B cell (primary cell): ENCODE results near the gene CAMTA1. TPM values are rescaled to one million over a fixed set of nuclear protein-coding genes. Genes with fewer than 3 reads are reported as not detected.

Source experiments
- ATAC-seq: fragments of 200-7000 bp; cut with Tn5 transposase; one replicate; pipeline ENCODE4 v1.10.0; 2021; ENCODE audit warnings: low read depth, mild to moderate bottlenecking, moderate number of reproducible peaks, moderate library complexity
- CTCF ChIA-PET: fragments of 350-600 bp; sonication (Branson Sonifier 250); formaldehyde crosslinking; loops from one replicate; lab custom pipeline; 2021; ENCODE audit warnings: antibody characterized with exemption, inconsistent platforms; lab: Charles Lee
- POLR2A ChIA-PET: fragments of 350-600 bp; sonication (Branson Sonifier 250); formaldehyde crosslinking; loops from one replicate; lab custom pipeline; 2021; ENCODE audit warnings: antibody characterized with exemption; lab: Charles Lee
- DNase-seq: peaks from one replicate; pipeline ENCODE4 v3.0.0; 2013
- H2AFZ ChIP-seq: 2 replicates; pipeline ENCODE4 v1.6.1; 2012; ENCODE audit warnings: mild to moderate bottlenecking, low read depth, low read length; ENCODE audit not compliant: insufficient read depth, poor library complexity, severe bottlenecking
- H3K27ac ChIP-seq, 2 donors: 1 replicate in 1 of 2; 2 replicates in 1 of 2; pipeline ENCODE4 v1.5.1; 2012 to 2013; ENCODE audit warnings: low read length in 2 of 2, mild to moderate bottlenecking in 2 of 2, moderate library complexity in 1 of 2
- H3K27me3 ChIP-seq, 4 experiments: fragments of 200-600 bp in 1 of 4; sonication (generic) in 1 of 4; replicated peaks in 1 of 4; 1 replicate in 2 of 4; 2 replicates in 2 of 4; pipeline versions ENCODE4 v1.6.1 to v1.7.0; 2013 to 2016; ENCODE audit warnings: low read length in 3 of 4, mild to moderate bottlenecking in 2 of 4, mixed read lengths in 1 of 4, moderate library complexity in 1 of 4; ENCODE audit not compliant: insufficient read depth in 4 of 4, control insufficient read depth in 3 of 4; ENCODE audit errors: control extremely low read depth in 1 of 4
- H3K36me3 ChIP-seq, 2 experiments: replicated peaks in 1 of 2; 1 replicate in 1 of 2; 2 replicates in 1 of 2; pipeline versions ENCODE4 v1.6.1 to v1.7.1; 2013; ENCODE audit warnings: low read length in 1 of 2; ENCODE audit not compliant: insufficient read depth in 2 of 2, control insufficient read depth in 1 of 2; ENCODE audit errors: control extremely low read depth in 1 of 2, extremely low read depth in 1 of 2
- H3K4me1 ChIP-seq, 2 donors: fragments of 200-600 bp in 1 of 2; sonication (generic) in 1 of 2; 1 replicate in 1 of 2; 2 replicates in 1 of 2; pipeline versions ENCODE4 v1.5.1 to v1.6.1; 2013 to 2017; ENCODE audit warnings: low read length in 2 of 2; ENCODE audit not compliant: control insufficient read depth in 2 of 2, insufficient read depth in 2 of 2
- H3K4me2 ChIP-seq: replicated peaks from 2 replicates; pipeline ENCODE3; 2012; ENCODE audit warnings: mild to moderate bottlenecking, low read depth, low read length; ENCODE audit not compliant: poor library complexity, severe bottlenecking
- H3K4me3 ChIP-seq, 5 experiments: fragments of 200-600 bp in 1 of 5; sonication (generic) in 1 of 5; 1 replicate in 3 of 5; 2 replicates in 2 of 5; pipeline versions ENCODE4 v1.5.1 to v1.7.0; 2011 to 2016; ENCODE audit warnings: low read length in 4 of 5, mild to moderate bottlenecking in 4 of 5, low read depth in 2 of 5, control low read depth in 1 of 5, moderate library complexity in 1 of 5; ENCODE audit not compliant: insufficient read depth in 1 of 5; ENCODE audit errors: control extremely low read depth in 1 of 5, extremely low read depth in 1 of 5
- H3K79me2 ChIP-seq: fragments of 200-600 bp; sonication (generic); one replicate; pipeline ENCODE4 v1.6.0; 2016; ENCODE audit warnings: low read length; ENCODE audit not compliant: control insufficient read depth, insufficient read depth
- H3K9ac ChIP-seq: fragments of 200-600 bp; sonication (generic); 2 replicates; pipeline ENCODE4 v1.6.1; 2017; ENCODE audit warnings: mild to moderate bottlenecking, low read length, moderate library complexity
- H3K9me3 ChIP-seq, 3 donors: one replicate each; pipeline versions ENCODE4 v1.6.1 to v1.7.1; 2013; ENCODE audit warnings: low read length in 2 of 3; ENCODE audit not compliant: control insufficient read depth in 2 of 3, insufficient read depth in 1 of 3; ENCODE audit errors: control extremely low read depth in 1 of 3
- H4K20me1 ChIP-seq: 2 replicates; pipeline ENCODE4 v1.6.0; 2012; ENCODE audit warnings: mild to moderate bottlenecking, low read length; ENCODE audit not compliant: insufficient read depth, control insufficient read depth, poor library complexity, severe bottlenecking
- H3K27ac Mint-ChIP-seq: one replicate; pipeline ENCODE4 v1.8.0; 2021; ENCODE audit warnings: mixed read lengths
- H3K27me3 Mint-ChIP-seq: one replicate; pipeline ENCODE4 v1.8.0; 2021; ENCODE audit warnings: mixed read lengths
- H3K4me1 Mint-ChIP-seq: one replicate; pipeline ENCODE4 v1.8.0; 2021; ENCODE audit warnings: mixed read lengths
- H3K4me3 Mint-ChIP-seq: one replicate; pipeline ENCODE4 v1.8.0; 2021; ENCODE audit warnings: mixed read lengths
- H3K9me3 Mint-ChIP-seq: one replicate; pipeline ENCODE4 v1.8.0; 2022; ENCODE audit warnings: mixed read lengths; ENCODE audit not compliant: insufficient read depth
- EZH2 ChIP-seq: IDR thresholded peaks from 2 replicates; pipeline ENCODE4 v1.6.1; 2012; ENCODE audit warnings: borderline replicate concordance, low read depth, mild to moderate bottlenecking, moderate library complexity, low read length; ENCODE audit not compliant: insufficient read depth, poor library complexity, severe bottlenecking
- WGBS: methylation state at CpG from one replicate; pipeline ENCODE4 v1.1.5; 2013; ENCODE audit warnings: missing lambda C conversion rate; ENCODE audit not compliant: insufficient coverage; 5-methylcytosine and 5-hydroxymethylcytosine counted together
- intact Hi-C: fragments of 100-400 bp; cut with micrococcal nuclease; formaldehyde crosslinking; loops from one replicate; pipeline ENCODE4 v1.10.0; 2022
- polyA plus RNA-seq: library from polyadenylated mRNA; depleted of rRNA; stranded (reverse); fragments of >200 nt; gene quantifications from 2 replicates; pipeline ENCODE4 v1.2.3, GENCODE V29; 2012
- total RNA-seq, 2 donors: library from RNA; stranded (reverse); fragments of 120-200 nt in 1 of 2; gene quantifications; 1 replicate in 1 of 2; 2 replicates in 1 of 2; pipeline versions ENCODE4 v1.2.3 to v1.2.4, GENCODE V29; 2013 to 2022
- TF ChIP-seq, protein P1 (sequence below): fragments of 200-600 bp; IDR thresholded peaks from one replicate; pipeline ENCODE4 v1.8.0; 2022; ENCODE audit warnings: antibody characterized with exemption, mild to moderate bottlenecking

CAMTA1 gene
- total and polyA plus RNA-seq, 2 donors (not counting 1 experiment from before 2014, with no cell fraction given) = 42.2 to 45.7 TPM

- Histone ChIP-seq H3K27me3 (peaks cover 0 to 35% (median 4%) of the 10 kb centered on the region in 4 experiments), H3K27ac (no peak overlapping the region), H3K79me2 (no peaks in the 10 kb centered on the region), H3K36me3 (no peaks in the 10 kb centered on the region), H3K9me3 (peaks cover 0 to 7% (median 0%) of the 10 kb centered on the region in 3 donors), H4K20me1 (no peaks in the 10 kb centered on the region), H3K9ac (no peak overlapping the region), H3K4me3 (no peak overlapping the region), H2AFZ (no peak overlapping the region), H3K4me2 (no peak overlapping the region), H3K4me1 (peaks cover 0 to under 1% of the 10 kb centered on the region in 2 donors)
- no peaks in the 10 kb centered on the region for H3K9me3 Mint-ChIP-seq
- H3K4me3 Mint-ChIP-seq = no peak overlapping the region
- H3K27me3 Mint-ChIP-seq = peaks cover 64% of the 10 kb centered on the region
- WGBS = 5% methylated on average over 13 of the region's 13 CpGs
- DNase-seq (no peak), ATAC-seq (no peak)
- no peak for TF ChIP-seq EZH2
- TF ChIP-seq, protein P1, sequence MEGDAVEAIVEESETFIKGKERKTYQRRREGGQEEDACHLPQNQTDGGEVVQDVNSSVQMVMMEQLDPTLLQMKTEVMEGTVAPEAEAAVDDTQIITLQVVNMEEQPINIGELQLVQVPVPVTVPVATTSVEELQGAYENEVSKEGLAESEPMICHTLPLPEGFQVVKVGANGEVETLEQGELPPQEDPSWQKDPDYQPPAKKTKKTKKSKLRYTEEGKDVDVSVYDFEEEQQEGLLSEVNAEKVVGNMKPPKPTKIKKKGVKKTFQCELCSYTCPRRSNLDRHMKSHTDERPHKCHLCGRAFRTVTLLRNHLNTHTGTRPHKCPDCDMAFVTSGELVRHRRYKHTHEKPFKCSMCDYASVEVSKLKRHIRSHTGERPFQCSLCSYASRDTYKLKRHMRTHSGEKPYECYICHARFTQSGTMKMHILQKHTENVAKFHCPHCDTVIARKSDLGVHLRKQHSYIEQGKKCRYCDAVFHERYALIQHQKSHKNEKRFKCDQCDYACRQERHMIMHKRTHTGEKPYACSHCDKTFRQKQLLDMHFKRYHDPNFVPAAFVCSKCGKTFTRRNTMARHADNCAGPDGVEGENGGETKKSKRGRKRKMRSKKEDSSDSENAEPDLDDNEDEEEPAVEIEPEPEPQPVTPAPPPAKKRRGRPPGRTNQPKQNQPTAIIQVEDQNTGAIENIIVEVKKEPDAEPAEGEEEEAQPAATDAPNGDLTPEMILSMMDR = no peak
- CTCF ChIA-PET = no interaction called here
- POLR2A ChIA-PET = no interaction called here
- H3K27ac Mint-ChIP-seq = no peak overlapping the region
- intact Hi-C loops = no loop called here
- peaks cover 2% of the 10 kb centered on the region for H3K4me1 Mint-ChIP-seq
These were observed 183.9 kb downstream of the CAMTA1 start for GRCh38 chr1:6969106-6969505.

GRCh38 chr1:6969762-6970161 is 184.5 kb downstream of the CAMTA1 start:
- no peak overlapping the region for H3K4me3 ChIP-seq
- ChIA-PET CTCF (no interaction called here), POLR2A (no interaction called here)
- H3K27me3 ChIP-seq = peaks cover 0 to 29% (median 4%) of the 10 kb centered on the region in 4 experiments
- no peaks in the 10 kb centered on the region for H3K36me3 ChIP-seq
- H3K79me2 ChIP-seq = no peaks in the 10 kb centered on the region
- no peaks in the 10 kb centered on the region for H3K4me1 ChIP-seq
- DNase-seq (no peak), ATAC-seq (no peak)
- peaks cover 57% of the 10 kb centered on the region for H3K27me3 Mint-ChIP-seq
- no peak overlapping the region for H3K4me2 ChIP-seq
- no peak overlapping the region for H3K9ac ChIP-seq
- H3K9me3 Mint-ChIP-seq = no peaks in the 10 kb centered on the region
- H3K4me3 Mint-ChIP-seq = no peak overlapping the region
- no peaks in the 10 kb centered on the region for H4K20me1 ChIP-seq
- no peak overlapping the region for H2AFZ ChIP-seq
- H3K27ac Mint-ChIP-seq = no peak overlapping the region
- H3K9me3 ChIP-seq = peaks cover 0 to 6% (median 0%) of the 10 kb centered on the region in 3 donors
- WGBS = 61% methylated on average over 2 of the region's 2 CpGs
- TF ChIP-seq, protein P1 = no peak
- TF ChIP-seq EZH2 = no peak
- no peak overlapping the region for H3K27ac ChIP-seq
- intact Hi-C loops = no loop called here
- no peaks in the 10 kb centered on the region for H3K4me1 Mint-ChIP-seq
